T-helper 2 cell treated with Interferon-gamma antibody and Interleukin-4, amounts not matched to agents 100 ng/mL and 5 ng/mL, for 36 hours (primary cell): ENCODE data around the gene EIF2A. TPM values are rescaled to one million over a fixed set of nuclear protein-coding genes. Genes with fewer than 3 reads are reported as not detected.
"Not testable (repeated sequence)": the region's sequence is repeated elsewhere in the genome, so short reads cannot be mapped to it uniquely, and the experiment has no call there.

Experiments used
- intact Hi-C: fragments of 100-400 bp; cut with micrococcal nuclease; formaldehyde crosslinking; loops from one replicate; pipeline ENCODE4 v1.15.1; 2023
- total RNA-seq: library from RNA; stranded (reverse); gene quantifications from 2 replicates; pipeline ENCODE4 v1.2.3, GENCODE V29; 2022

The EIF2A gene
- total RNA-seq = 95.3 and 102 TPM in 2 replicates

DNA sequence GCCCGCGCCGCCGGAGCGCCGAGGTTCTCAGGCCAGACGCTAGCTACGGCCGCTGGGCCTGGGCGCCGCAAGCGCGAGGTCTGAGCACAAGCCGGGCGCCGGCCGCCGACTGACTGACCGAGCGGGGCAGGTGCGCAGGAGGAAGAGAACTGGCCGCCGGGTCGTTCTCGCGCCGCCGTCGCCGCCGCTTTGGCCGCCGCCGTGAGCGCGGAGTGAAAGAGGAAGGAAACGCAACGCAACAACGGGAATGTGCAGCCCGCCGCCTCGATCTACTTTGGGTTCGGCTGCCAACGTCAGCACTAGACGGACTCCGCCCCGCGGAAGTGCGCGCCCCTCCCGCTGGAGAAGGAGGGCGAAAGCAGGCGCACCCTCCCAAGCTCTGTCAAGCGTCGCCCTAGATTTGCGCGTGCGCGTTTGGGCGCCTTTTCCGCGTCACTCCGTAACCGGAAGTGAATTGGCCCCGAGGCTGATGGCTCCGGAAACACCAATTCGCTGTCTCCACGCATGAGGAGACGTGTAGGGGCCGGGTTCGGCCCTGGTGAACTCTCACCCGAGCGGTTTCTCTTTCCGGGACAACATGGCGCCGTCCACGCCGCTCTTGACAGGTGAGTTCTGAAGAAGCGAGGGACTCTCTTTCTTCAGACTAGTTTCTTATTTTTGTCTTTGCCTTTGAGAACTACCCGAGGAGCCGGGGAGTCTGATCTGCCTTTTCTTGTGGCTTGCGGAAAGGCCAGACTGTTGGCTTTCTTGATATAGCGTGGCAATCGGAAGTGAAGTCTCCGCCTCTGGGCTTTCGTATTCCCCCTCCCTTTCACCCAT lies at the start of gene EIF2A, which contains the start of gene SERP1:
EIF2A (plus strand) TSS at position 562 of the 819 bp plus-strand sequence; CDS start at position 578, 16 bp downstream.
SERP1 (minus strand) TSS at position 271 of the 819 bp plus-strand sequence. CDS start 361 bp downstream, outside the sequence.
- intact Hi-C loops = loop anchor here (1.0 to 5.0 kb wide), 11 partner anchors 36 to 734 kb away; partner anchors contain the start of genes ERICH6, GPR171, MED12L and SELENOT

DNA sequence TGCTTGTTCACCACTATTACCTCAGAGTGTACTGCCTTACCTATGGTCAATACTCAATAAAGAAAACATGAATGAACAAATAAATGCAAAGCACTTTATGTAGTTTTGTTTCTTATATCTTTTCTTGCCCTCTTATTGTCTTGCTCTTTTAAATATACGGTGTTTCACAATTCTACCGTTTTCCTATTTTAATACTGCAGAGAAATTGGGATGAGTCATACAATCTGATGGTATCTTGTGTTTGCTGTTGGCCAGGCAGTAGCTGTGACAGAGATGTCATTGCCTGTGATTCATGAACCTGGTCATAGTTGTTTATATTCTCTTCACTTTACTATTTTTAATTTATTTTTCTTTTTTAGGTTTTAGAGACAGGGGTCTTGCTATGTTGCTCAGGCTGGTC lies 48.6 kb upstream of the EIF2A start:
- intact Hi-C loops = loop anchor here (5.0 kb wide), 2 partner anchors 196 to 531 kb away; no protein-coding TSS in a partner anchor

DNA sequence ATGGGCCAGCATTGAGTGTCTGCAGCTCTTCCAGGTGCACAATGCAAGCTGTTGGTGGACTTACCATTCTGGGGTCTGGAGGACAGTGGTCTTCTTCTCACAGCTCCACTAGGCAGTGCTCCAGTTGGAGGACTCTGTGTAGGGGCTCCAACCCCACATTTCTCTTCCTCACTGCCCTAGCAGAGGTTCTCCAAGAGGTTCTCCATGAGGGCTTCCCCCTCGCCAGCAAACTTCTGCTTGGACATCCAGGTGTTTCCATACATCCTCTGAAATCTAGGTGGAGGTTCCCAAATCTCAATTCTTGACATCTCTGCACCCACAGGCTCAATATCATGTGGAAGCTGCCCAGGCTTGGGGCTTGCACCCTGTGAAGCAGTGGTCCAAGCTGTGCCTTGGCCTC lies 45.6 kb upstream of the EIF2A start:
- intact Hi-C loops = not testable (repeated sequence)

DNA sequence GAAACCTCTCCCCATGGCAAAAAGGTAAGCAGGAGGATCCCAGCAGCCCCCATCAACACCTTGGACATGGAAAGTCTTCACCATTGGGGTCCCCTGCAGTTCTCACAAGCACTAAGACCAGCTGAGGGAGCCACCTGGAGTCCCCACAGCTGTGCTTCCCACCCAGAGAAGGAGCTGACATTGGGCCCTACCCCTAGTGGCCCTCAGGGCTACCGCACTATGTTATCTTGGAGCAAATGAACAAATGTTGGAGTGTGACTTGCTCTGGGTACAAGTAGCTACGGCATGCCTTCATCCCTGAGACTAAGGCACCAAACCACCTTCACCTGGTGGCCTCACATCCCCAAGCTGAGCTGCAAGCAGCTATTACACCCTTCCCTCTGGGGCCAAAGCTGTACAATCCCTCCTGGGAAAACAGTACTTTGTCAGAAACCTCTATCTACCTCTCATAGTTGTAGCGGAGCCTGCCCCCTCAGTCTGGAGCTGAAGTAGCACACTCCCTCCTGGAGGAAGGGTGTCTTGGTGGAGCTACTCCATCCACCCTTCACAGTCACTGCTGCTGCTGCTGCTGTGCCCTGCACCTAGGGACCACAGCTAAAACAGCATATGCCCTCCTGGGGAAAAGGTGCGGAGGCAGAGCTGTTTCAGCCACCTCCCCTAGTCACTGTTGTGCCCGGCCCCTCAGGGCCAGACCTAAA lies 43.0 kb upstream of the EIF2A start:
- intact Hi-C loops = no loop called here

DNA sequence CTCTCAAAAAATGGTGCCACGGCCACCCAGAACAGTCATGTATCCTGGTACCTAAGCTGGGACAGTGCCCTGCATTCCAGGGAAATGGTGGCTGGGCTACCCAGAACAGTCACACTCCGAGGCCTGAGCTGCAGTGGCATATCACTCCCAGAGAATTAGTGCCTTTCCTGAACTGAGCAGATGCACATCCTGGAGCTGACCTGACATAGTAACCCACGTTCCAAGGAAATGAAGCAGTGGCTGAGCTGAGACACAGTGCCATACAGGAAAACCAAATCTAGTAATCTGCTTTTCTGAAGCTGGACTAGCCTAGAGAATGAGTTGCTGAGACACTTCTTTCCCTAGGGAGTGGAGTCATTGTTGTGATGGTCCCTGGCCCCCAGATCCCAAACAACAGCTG lies 42.1 kb upstream of the EIF2A start:
- intact Hi-C loops = no loop called here

DNA sequence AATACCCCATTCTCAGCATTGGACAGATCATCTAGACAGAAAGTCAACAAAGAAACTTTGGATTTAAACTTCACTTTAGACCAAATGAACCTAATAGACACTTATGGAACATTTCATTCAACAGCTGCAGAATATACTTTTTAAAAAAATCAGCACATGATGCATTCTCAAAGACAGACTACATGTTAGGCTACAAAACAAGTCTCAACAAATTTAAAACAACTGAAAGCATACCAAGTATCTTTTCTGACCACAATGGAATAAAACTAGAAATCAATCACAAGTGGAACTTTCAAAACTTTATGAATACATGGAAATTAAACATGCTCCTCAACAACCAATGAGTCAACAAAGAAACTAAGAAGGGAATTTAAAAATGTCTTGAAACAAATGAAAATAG lies 38.2 kb upstream of the EIF2A start:
- intact Hi-C loops = no loop called here

DNA sequence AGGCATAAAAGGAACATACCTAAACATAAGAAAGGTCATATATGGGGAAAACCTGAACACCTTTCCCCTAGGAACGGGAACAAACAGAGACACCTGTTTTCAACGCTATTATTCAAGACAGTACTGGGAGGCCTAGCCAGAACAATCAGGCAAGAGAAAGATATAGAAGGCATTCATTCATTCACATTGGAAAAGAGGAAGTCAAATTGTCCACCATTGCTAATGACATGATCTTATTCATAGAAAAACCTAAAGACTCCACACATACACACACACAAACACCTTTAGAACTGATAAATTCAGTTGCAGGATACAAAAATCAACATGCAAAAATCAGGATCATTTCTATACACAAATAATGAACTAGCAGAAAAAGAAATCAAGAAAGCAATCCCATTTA lies 36.8 kb upstream of the EIF2A start:
- intact Hi-C loops = no loop called here

DNA sequence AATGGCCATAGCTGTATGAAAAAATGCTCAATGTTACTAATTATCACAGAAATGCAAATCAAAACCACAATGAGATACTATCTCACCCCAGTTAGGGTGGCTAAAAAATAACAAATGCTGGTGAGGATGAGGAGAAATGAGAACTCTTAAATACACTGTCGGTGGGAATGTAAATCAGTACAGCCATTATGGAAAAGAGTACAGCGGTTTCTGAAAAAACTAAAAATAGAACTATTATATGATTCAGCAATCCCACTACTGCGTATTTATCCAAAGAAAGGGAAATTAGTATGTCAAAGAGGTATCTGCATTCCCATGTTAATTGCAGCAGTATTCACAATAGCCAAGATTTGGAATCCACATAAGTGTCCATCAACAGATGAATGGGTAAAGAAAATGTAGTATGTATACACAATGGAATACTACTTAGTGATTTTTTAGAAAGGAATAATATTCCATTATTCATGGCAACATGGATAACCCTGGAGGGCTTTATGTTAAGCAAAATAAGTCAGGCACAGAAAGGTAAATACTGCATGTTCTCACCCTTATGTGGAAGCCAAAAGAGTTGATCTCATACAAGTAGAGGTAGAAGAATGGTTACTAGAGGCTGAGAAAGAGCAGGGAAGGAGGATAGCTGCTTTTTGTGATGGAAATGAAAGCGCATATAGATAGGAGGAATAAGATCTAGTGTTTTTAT lies 35.3 kb upstream of the EIF2A start:
- intact Hi-C loops = no loop called here

DNA sequence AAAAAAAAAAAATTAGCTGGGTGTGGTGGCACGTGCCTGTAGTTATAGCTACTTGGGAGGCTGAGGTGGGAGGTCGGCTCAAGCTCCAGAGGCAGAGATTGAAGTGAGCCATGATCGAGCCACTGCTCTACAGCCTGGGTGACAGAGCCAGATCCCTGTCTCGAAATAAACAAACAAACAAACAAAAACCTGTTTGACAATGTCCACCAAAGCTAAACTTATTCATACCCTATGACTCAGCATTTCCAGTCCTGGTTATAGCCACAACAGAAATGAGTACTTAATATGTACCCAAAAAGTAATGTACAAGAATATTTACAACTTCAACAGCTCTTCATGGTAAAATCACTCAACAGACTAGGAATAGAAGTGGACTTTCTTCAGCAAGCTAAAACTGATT lies 31.4 kb upstream of the EIF2A start:
- intact Hi-C loops = no loop called here

DNA sequence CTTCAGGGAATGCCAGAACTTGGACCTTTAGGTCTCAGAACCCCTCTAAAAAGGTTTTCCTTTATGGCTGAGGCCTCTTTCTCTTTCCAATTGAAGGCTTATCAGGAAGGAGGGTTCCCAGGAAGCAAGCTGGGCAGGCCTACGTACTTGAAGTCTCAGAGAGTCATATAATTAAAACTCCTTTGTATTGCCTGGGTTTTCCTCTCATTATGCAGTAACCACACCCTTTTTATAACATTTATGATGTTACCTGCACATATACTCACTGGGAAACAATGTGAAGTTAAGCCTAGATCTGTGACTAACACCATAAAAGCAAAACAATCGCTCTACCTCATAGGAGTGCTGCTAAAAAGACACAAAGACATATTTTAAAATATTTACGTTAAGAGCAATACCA lies 27.6 kb upstream of the EIF2A start:
- intact Hi-C loops = no loop called here

DNA sequence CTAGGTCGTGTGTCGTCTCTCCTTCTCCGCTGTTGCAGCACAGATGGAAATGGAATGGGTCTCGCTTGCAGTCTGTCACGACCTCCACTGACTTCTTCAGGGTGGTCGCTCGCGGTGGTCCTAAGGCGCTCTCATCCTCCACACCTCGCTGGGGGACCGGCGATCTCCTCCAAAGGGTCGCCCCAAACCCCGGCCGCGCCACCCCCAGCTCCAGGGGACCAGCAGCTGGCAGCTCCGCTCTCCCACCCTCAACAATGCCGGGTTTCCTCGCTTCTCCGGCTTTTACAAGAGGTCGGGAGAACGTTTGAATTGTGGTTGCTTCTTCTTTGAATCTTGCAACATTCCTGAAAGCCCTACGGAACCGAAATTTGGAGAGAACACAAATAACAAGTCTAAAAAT lies 26.2 kb upstream of the EIF2A start:
- intact Hi-C loops = no loop called here

DNA sequence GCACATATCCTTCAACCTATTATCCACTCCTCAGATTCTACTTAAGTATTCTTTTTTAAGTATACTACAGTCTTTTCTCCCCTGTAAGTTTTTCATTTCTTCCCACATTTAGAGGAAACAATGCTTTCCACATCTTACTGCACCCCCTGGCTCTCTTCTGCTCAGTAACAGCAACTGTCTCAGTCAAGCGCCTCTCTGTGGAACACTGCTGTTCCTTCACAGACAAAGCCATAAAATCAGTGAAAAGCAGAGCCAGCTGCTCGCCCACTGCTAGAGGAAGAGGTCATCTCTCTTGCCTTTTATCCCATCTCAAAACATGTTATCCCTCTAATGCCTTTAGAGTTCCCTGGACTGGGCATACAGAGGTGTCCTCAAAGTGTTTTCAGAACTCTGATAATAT lies 25.1 kb upstream of the EIF2A start:
- intact Hi-C loops = no loop called here

DNA sequence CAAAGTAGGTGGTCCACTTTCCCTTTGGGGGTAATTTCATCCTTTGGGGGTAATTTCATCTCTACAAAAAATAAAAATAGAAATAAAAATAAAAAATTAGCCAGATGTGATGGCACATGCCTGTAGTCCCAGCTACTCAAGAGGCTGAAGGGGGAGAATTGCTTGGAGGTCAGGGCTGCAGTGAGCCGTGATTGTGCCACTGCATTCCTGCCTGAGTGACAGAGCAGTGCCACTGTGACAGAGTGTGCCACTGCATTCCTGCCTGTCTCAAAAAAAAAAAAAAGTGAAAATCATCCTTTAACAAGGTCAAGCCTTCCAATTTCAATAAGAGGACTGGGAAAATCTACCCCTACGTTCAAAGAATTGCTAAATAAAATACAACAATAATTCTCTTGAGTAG lies 23.0 kb upstream of the EIF2A start:
- intact Hi-C loops = no loop called here

DNA sequence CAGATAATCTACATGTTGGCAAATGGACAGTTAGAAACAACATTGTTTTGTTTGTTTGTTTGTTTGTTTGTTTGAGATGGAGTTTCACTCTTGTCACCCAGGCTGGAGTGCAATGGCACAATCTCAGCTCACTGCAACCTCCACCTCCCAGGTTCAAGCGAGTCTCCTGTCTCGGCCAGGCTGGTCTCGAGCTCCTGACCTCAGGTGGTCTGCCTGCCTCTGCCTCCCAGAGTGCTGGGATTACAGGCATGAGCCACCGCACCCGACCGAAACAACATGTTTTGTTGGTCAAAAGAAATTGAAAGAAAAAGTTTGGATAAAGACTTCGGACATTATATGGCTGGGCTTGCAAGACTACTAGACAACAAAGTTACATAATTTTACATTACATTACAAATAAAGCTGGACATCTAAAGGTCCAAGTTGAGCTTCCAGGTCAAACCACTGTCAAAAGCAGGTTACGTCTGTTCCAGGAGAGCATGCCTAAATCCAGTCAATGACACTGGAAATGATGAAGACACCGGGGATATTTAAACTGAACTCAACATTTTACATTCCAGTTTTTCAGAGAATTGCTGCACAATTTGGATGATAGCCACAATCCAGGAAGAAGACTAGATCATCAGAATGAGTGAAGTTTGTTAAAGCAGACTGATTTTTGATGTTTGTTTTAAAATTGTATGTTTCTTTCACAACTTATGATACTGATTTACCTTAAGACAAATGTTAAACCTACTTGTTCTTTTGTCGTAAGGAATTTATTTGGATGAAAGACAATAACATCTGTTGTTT lies 18.9 kb upstream of the EIF2A start:
- intact Hi-C loops = loop anchor here (1.0 to 2.0 kb wide), 4 partner anchors 17 to 619 kb away; no protein-coding TSS in a partner anchor

DNA sequence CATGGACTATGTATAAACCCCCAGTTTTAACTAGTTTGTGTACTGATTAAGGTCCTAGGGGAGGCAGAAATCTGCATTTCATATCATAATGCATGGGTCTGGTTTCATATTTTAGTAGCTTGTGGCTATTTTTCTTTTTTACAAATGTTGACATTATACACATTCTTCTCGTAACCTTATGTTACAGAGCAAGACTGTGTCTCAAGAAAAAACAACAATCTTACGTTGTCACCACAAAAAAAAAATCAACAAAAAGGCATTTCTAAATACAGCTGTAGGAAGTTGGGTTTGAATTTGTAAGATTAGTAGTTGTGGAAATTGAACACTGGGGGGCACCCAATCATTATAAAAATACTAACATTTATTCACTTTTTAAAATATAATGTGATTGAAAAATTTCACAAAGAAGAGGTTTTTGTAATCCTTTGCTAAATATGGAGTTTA lies 18.2 kb upstream of the EIF2A start:
- intact Hi-C loops = loop anchor here (1.0 to 2.0 kb wide), 4 partner anchors 16 to 618 kb away; no protein-coding TSS in a partner anchor

DNA sequence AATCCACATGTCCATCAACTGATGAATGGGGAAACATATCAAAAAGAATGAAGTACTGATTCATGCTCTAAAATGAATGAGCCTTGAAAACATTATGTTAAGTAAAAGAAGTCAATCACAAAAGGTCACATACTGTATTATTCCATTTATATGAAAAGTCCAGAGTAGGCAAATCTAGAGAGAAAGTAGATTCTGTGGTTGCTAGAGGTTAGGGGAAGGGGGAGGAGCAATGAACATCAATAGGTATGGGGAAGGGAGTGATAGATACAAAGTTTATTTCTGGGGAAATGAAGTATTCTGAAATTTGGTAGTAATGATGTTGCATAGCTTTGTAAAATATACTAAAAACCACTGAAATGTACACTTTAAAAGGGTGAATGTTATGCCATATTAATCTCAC lies 14.8 kb upstream of the EIF2A start:
- intact Hi-C loops = no loop called here

DNA sequence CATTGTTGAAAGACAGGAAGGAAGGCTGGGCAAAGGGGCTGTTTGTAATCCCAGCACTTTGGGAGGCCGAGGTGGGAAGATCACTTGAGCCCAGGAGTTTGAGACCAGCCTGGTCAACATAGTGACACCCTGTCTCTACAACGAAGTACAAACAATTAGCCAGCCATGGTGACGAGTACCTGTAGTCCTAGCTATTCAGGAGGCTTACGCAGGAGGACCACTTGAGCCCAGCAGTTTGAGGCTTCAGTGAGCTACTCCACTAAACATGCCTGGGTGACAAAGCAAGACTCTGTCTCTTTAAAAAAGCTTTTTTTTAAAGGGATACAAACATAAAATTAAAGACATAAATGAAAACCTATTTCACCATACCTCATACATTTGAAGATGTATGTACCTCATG lies 11.4 kb upstream of the EIF2A start:
- intact Hi-C loops = no loop called here

DNA sequence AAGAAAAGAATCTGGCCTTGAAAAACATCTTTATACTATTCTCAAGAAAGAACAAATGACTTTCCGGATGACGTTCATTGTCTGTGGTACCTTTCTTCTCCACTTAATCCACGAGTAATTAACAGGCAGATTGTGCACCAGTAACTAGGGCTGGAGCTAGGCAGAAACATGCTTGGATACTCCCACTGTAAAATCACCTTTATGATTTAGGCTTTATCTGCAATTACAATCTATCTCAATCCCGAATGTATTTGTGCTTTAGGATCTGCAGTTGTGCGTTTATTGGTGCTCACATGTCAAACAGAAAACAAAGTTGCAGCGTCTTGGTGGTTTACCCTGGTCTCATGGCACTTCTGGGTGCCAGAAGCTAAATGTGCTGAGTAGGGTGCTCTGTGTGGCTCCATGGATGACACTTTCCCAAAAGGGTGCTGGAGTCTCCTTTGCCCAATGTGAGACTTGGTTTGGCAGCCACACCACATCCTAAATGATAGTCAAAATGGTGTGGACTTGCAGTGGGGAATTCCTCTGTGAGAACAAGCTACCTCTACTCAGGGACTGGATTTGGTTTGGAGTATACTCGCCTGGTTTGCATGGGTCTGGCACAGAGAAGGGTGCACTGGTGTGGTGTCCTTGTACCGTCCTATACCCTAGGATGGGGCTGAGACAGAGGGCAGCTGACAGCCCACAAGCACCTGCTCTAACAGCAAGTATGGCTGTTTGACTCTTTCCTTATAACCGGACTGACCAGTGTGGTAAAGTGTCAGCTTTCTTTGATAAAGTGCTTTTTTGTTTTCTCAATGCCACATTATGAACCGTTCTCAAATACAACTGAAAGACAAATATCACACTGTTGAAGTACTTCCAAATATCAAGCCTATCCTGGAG lies 8.0 kb upstream of the EIF2A start:
- intact Hi-C loops = no loop called here

DNA sequence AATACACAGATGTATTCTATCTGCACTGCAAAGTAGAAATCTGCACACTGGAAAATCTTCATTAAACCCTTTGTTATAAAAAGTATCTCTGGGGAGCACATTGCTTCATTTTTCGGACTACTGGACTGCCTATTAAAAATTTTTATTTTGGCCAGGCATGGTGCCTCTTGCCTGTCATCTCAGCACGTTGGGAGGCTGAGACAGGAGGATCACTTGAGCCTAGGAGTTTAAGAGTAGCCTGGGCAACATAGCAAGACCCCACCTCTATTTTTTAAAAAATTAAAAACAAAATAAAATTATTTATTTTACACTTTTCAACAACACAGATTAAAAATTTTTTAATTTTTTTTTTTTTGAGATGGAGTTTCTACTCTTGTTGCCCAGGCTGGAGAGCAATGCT lies 6.3 kb upstream of the EIF2A start:
- intact Hi-C loops = no loop called here

DNA sequence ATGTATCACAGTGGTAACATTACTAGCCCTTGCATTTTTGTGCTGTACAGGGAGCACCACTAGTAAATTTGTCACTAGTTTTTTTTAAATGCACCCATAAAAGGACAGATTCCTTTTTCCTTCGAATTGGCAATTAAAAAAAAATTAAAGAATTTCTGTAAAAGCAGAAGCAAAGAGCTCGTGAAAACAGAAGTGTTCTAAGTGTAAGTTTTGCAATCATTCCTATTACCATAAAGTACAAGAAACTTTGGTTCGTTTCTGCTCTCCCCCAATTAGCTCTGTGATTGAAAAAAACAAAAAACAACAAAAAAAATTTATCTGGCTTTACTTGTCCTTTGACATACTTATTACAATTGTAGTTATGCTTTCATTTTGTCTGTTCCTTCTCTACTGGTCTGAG lies 5.6 kb upstream of the EIF2A start:
- intact Hi-C loops = no loop called here
